Osteoblast (primary cell): ENCODE data around the gene FAM53A. TPM values are rescaled to one million over a fixed set of nuclear protein-coding genes. Genes with fewer than 3 reads are reported as not detected.
A peak's percentile ranks its signal among the peaks of the same experiment; 100 is the strongest.
"Not testable (repeated sequence)": the region's sequence is repeated elsewhere in the genome, so short reads cannot be mapped to it uniquely, and the experiment has no call there.

Experiments used
- DNase-seq: peaks from one replicate; pipeline ENCODE4 v3.0.0; 2011; ENCODE audit warnings: low spot score, mixed read lengths; ENCODE audit not compliant: insufficient read length; ENCODE audit errors: missing footprints
- H2AFZ ChIP-seq: 2 replicates; pipeline ENCODE4 v1.6.0; 2011; ENCODE audit warnings: mild to moderate bottlenecking, low read length
- H3K27ac ChIP-seq: 2 replicates; pipeline ENCODE4 v1.5.1; 2011; ENCODE audit warnings: mild to moderate bottlenecking, low read depth, low read length, moderate library complexity
- H3K27me3 ChIP-seq: 2 replicates; pipeline ENCODE4 v1.6.0; 2012; ENCODE audit warnings: mild to moderate bottlenecking, control low read depth, inconsistent platforms, low read length, moderate library complexity; ENCODE audit not compliant: insufficient read depth
- H3K36me3 ChIP-seq: 2 replicates; pipeline ENCODE4 v1.5.1; 2011; ENCODE audit warnings: mild to moderate bottlenecking, low read length, control low read depth, moderate library complexity; ENCODE audit not compliant: insufficient read depth
- H3K4me1 ChIP-seq: 2 replicates; pipeline ENCODE4 v1.5.1; 2011; ENCODE audit warnings: mild to moderate bottlenecking, low read length, control low read depth, moderate library complexity; ENCODE audit not compliant: insufficient read depth
- H3K4me2 ChIP-seq: 2 replicates; pipeline ENCODE4 v1.6.0; 2011; ENCODE audit warnings: mild to moderate bottlenecking, low read length; ENCODE audit not compliant: insufficient read depth
- H3K4me3 ChIP-seq: fragments of 200-600 bp; sonication (generic); 3 replicates; pipeline ENCODE4 v1.5.1; 2012; ENCODE audit warnings: mild to moderate bottlenecking, low read length, inconsistent platforms; ENCODE audit not compliant: insufficient read depth
- H3K79me2 ChIP-seq: 2 replicates; pipeline ENCODE4 v1.6.0; 2012; ENCODE audit warnings: mild to moderate bottlenecking, low read length, control low read depth, inconsistent platforms; ENCODE audit not compliant: insufficient read depth
- H3K9me3 ChIP-seq: 2 replicates; pipeline ENCODE4 v1.5.1; 2011; ENCODE audit warnings: low read depth, low read length, control low read depth
- H4K20me1 ChIP-seq: 2 replicates; pipeline ENCODE4 v1.6.0; 2012; ENCODE audit warnings: mild to moderate bottlenecking, low read length, control low read depth; ENCODE audit not compliant: insufficient read depth
- total RNA-seq: library from RNA; depleted of rRNA; stranded (reverse); fragments of >200 nt; gene quantifications from 2 replicates; pipeline ENCODE4 v1.2.3, GENCODE V29; 2012
- TF ChIP-seq, protein P1 (sequence below): IDR thresholded peaks from 2 replicates; pipeline ENCODE4 v1.5.1; 2011; ENCODE audit warnings: mild to moderate bottlenecking, low read depth, low read length, moderate library complexity; ENCODE audit errors: extremely low read depth

The FAM53A gene
- total RNA-seq, 1 donor: 4.3 TPM

DNA sequence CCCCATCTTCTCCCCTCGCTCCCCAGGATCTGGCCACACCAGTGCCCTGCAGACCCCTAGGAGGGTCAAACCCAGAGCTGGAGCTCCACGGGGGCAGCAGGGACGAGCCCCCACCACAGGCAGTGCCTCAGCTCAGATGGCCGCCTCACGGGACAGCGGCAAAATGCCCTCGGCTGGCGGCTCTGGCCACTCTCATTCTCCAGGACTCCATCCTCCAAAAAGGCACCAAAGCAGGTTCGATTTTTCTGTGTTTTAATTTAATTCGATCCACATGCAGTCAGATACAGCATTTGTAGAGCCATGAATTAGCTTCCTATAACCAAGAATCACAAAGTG lies 8.3 kb downstream of the FAM53A start:
- H3K27me3 ChIP-seq: no peaks in the 10 kb centered on the region
- H2AFZ ChIP-seq: no peak overlapping the region
- H3K4me1 ChIP-seq: no peaks in the 10 kb centered on the region
- no peak overlapping the region for H3K4me3 ChIP-seq
- H3K79me2 ChIP-seq: no peaks in the 10 kb centered on the region
- H4K20me1 ChIP-seq: no peaks in the 10 kb centered on the region
- TF ChIP-seq, protein P1, sequence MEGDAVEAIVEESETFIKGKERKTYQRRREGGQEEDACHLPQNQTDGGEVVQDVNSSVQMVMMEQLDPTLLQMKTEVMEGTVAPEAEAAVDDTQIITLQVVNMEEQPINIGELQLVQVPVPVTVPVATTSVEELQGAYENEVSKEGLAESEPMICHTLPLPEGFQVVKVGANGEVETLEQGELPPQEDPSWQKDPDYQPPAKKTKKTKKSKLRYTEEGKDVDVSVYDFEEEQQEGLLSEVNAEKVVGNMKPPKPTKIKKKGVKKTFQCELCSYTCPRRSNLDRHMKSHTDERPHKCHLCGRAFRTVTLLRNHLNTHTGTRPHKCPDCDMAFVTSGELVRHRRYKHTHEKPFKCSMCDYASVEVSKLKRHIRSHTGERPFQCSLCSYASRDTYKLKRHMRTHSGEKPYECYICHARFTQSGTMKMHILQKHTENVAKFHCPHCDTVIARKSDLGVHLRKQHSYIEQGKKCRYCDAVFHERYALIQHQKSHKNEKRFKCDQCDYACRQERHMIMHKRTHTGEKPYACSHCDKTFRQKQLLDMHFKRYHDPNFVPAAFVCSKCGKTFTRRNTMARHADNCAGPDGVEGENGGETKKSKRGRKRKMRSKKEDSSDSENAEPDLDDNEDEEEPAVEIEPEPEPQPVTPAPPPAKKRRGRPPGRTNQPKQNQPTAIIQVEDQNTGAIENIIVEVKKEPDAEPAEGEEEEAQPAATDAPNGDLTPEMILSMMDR: no peak
- H3K4me2 ChIP-seq: no peak overlapping the region
- no peak overlapping the region for H3K27ac ChIP-seq
- H3K36me3 ChIP-seq: no peaks in the 10 kb centered on the region
- no peak for DNase-seq
- H3K9me3 ChIP-seq: no peaks in the 10 kb centered on the region

DNA sequence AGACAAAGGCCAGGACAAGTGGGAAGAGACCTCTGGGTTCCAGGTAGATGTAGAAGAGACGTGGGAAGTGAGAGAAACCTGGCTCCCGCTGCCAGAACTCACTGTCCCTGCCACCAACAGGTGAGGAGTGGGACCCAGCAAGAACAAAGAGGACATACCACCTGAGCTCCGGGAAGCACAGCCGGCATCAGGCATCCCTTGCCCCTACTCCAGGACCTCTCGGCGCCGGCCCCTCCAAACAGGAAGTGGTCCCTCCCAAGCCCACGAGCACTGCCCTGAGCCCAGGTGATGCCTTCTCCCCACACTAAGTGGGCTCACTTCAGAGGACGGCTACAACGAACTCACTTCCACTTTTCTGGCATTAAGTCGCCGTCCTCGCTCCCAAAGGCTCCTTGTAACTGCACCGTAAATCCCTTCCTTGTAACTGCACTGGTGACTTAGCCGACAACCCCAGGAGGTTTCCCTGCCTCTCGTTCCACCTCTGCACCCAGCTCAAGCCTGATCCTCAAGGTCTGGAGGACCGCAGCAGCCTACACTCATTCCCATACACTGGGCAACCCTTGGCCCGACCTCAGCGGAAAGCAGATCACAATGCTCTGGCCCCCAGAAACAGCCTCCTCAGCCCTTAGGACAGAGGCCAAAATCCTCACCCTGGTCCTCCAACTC lies 8.8 kb downstream of the FAM53A start:
- DNase-seq: peak; percentile 48
- Histone ChIP-seq H3K4me3 (no peak overlapping the region), H3K36me3 (no peaks in the 10 kb centered on the region), H2AFZ (no peak overlapping the region), H3K27me3 (no peaks in the 10 kb centered on the region), H4K20me1 (no peaks in the 10 kb centered on the region), H3K79me2 (no peaks in the 10 kb centered on the region), H3K4me1 (no peaks in the 10 kb centered on the region), H3K27ac (no peak overlapping the region), H3K9me3 (no peaks in the 10 kb centered on the region), H3K4me2 (no peak overlapping the region)
- TF ChIP-seq, protein P1: no peak

DNA sequence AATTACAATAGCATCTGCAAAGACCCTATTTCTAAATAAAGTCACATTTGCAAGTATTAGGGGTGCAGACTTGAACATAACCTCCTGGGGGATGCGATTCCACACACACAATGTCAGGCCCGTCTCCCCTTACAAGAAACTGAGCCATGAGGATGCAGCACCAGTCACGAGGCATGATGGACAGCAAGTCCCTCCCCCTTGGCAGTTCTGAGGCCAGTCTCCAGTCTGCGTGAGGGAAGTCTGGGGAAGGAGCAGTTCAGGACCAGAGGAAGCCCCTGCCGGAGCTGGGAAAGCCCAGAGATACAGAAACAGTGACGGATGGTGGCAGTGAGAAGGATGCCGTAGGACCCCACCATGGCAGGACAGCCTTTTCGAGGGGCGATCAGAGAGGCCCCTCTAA lies 9.4 kb downstream of the FAM53A start:
- no peaks in the 10 kb centered on the region for H3K9me3 ChIP-seq
- no peak for DNase-seq
- H3K27me3 ChIP-seq: no peaks in the 10 kb centered on the region
- H3K4me2 ChIP-seq: no peak overlapping the region
- no peak overlapping the region for H3K27ac ChIP-seq
- no peaks in the 10 kb centered on the region for H3K4me1 ChIP-seq
- H4K20me1 ChIP-seq: no peaks in the 10 kb centered on the region
- H2AFZ ChIP-seq: no peak overlapping the region
- H3K79me2 ChIP-seq: no peaks in the 10 kb centered on the region
- TF ChIP-seq, protein P1: no peak
- H3K4me3 ChIP-seq: no peak overlapping the region
- H3K36me3 ChIP-seq: no peaks in the 10 kb centered on the region

DNA sequence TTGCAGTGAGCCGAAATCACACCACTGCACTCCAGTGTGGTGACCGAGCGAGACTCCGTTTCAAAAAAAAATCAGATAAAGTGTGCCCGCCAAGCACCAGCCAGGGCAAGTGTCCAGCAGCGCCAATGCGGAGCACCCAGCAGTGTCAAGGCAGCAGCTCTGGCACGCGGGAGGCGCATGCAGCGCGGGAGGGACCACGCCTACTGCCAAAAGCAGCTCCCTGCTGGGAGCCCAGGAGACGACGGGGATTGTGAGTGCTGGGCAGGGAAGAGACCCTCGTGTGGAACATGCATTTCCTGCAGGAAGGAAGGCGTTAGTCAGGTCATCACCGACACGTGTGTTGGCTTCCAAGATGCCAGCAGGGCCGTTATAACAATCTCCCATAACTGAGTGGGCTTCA lies 10.4 kb downstream of the FAM53A start:
- H3K4me2 ChIP-seq: no peak overlapping the region
- H4K20me1 ChIP-seq: no peaks in the 10 kb centered on the region
- H3K36me3 ChIP-seq: no peaks in the 10 kb centered on the region
- H3K4me1 ChIP-seq: no peaks in the 10 kb centered on the region
- no peak overlapping the region for H3K4me3 ChIP-seq
- no peaks in the 10 kb centered on the region for H3K9me3 ChIP-seq
- no peak for DNase-seq
- H3K27ac ChIP-seq: no peak overlapping the region
- TF ChIP-seq, protein P1: no peak
- no peaks in the 10 kb centered on the region for H3K79me2 ChIP-seq
- no peaks in the 10 kb centered on the region for H3K27me3 ChIP-seq
- H2AFZ ChIP-seq: no peak overlapping the region

DNA sequence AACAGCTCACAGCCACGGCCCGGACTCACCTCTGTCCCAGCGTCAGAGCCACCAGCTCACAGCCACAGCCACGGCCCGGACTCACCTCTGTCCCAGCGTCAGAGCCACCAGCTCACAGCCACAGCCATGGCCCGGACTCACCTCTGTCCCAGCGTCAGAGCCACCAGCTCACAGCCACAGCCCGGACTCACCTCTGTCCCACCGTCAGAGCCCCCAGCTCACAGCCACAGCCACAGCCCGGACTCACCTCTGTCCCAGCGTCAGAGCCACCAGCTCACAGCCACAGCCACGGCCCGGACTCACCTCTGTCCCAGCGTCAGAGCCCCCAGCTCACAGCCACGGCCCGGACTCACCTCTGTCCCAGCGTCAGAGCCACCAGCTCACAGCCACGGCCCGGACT lies 13.1 kb downstream of the FAM53A start:
- not testable (repeated sequence) for H4K20me1 ChIP-seq, H3K27ac ChIP-seq, H3K4me1 ChIP-seq, H3K4me3 ChIP-seq, DNase-seq, H3K79me2 ChIP-seq, H3K4me2 ChIP-seq, H3K27me3 ChIP-seq, H3K9me3 ChIP-seq, H3K36me3 ChIP-seq, H2AFZ ChIP-seq
